HG03097 (cell line): Measurements from ENCODE around the gene MYO3B.
"Not testable (repeated sequence)": the region's sequence is repeated elsewhere in the genome, so short reads cannot be mapped to it uniquely, and the experiment has no call there.

Experiments
- ATAC-seq: cut with Tn5 transposase; IDR thresholded peaks from one replicate; pipeline ENCODE4 v1.9.1; 2021; ENCODE audit not compliant: unreplicated experiment, low FRiP score

MYO3B gene

DNA sequence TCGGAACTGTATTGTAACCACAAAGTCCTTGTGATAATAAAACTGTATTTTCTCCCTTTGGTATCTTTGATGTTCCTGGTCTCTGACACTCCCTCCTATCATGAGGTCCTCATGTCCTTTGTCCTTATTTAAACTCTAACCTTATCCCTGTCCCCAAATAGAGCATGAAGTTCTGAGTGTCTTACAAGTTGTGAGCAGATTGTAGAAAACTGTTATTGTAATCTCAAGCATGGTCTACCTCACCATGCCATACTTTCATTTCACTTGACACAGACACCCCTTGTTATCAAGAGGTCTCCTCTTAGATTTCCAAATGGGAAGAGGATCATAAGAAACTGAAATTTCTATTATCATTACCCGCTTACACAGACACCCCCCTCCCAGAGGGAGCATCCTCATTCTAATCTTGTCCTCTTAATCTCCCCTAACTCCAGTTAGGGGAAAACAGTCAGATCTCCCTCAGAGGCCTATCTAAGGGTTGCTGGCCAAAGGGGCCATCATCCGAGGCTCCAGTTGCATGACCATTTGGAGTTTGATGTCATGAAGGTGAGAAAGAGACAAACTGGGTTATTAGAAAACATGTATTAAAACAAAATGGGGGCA is 29.0 kb downstream of the MYO3B start:
- ATAC-seq: no peak

DNA sequence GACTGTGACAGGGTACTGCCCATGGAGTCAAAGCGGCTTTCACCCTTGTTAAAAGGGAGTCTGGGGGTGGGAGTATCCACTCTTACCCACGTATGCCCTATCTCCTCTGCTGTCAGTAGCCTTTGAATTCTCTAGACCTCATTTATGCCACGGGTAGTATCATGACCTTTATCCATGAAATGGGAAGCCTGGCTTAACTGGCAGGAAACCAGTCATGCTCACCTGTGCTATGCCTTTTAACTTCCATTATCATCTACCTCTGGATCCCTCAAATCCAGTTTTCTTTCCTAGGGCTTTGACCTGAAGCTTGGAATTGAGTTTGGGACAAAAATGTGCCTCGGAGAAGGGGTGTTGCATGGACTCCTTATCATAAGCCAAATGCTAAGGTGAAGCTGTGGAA is 30.0 kb downstream of the MYO3B start:
- no peak for ATAC-seq

DNA sequence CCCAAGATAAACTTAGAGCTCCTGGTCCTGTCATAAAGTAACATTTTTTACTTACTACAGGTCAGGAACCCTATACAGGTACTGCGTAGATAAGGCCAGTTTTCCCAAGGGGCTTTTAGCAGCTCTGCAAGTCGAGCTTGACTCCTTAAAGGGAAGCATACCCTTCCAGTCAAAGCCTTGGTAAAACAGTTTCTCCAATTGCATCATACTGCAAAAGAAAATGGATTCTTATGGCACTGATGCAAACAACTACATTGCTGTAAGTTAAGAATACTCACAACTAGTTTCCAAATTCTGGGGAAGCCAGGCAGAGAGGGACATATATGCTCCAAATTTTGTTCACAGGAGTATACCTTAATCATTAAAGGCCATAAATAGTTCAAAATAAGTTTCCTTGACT is 31.0 kb downstream of the MYO3B start:
- no peak for ATAC-seq

DNA sequence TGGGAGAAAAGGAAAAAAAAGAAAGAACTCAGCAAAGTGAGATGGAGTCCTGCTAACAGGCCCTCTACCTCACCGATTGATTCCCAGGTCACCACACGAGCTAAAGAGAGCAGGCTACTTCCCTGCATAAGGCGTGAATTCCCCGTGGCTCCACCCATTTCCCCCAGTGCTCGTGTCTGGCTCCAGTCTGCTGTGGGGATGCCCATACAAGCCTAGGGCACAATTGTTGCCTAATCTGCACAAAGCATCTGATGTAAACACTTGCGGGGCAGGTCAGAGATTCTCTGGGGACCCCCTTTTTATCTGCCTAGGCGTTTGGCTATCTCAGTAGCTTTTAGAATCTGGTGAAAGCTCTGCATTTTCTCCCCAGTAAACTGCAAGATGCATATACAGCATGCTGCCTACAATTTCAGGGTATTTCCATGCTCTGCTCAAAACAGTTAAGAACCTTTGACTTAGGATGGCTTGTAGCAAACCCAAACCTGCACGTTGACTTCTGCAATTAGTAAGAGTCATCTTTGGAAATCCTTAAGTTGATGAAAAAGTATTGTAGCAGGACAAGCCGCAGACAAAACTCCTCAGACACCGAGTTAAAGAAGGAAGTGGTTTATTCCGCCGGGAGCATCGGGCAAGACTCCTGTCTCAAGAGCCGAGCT is 34.8 kb downstream of the MYO3B start:
- no peak for ATAC-seq

DNA sequence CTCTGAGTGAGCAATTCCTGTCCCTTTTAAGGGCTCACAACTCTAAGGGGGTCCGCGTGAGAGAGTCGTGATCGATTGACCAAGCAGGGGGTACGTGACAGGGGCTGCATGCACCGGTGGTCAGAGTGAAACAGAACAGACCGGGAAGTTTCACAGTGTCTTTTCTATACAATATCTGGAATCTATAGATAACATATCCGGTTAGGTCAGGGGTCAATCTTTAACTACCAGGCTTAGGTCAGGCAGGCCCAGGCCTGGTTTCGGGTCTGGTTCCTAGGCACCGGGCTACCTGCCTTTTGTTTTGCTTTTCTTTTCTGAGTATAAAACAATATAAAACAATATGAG is 35.3 kb downstream of the MYO3B start:
- ATAC-seq: not testable (repeated sequence)

DNA sequence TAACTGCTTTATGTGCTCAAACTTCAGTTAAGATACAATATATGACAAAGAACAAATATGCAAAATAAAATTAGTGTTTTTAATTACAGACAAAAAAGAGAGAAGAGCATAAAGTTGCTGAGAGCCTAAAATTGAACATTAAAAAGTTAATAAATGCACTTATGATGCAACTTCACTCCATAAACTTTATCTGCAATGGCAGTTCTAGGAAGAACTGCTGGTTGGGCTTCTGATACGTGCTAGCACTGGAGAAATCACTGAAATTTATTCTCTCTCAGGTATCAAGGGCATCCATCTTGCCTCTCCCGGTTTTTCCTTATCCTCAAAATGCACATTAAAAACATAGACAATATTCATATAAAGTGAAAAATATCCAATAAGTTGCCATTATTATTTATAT is 35.7 kb downstream of the MYO3B start:
- no peak for ATAC-seq

DNA sequence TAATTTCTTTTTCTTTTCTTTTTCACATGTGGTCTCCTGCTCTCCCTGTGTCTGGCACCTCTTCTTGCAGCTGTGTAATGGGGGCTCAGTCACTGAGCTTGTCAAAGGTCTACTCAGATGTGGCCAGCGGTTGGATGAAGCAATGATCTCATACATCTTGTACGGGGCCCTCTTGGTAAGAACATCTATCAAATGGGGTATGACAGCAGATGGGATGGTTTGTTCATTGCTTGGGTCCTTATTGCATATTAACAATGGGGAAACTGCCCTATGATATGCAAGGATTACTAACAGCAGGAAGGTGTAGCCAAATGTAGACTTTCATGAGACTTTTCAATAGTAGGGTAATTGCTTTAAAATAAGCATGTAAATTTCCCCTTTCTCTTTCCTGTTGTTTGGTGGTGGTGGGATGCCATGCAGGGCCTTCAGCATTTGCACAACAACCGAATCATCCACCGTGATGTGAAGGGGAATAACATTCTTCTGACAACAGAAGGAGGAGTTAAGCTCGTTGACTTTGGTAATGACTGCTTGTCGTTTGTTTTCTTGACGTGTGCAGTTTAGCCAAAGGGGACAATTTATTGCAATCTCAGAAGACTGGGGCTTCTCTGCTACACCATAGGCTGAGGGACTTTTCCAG is 36.5 kb downstream of the MYO3B start:
- ATAC-seq: no peak

DNA sequence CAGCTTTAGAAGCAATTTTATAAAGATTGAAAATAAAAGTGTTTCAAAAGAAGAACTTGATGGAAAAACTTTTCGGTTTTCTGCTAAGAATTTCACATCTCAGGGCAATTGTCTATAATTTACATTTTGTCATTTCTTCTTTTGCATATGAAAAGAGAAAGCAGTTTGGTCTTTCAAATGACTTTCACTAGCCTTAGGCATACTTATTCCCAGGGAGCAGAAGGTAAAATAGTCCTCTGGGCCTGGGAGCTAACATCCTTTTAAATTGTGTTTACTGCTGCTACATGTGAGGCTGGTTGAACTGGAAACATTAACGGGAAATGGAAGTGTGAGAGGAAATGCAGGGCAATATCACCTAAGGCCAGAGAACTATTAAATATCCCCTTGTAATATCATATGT is 37.1 kb downstream of the MYO3B start:
- no peak for ATAC-seq

DNA sequence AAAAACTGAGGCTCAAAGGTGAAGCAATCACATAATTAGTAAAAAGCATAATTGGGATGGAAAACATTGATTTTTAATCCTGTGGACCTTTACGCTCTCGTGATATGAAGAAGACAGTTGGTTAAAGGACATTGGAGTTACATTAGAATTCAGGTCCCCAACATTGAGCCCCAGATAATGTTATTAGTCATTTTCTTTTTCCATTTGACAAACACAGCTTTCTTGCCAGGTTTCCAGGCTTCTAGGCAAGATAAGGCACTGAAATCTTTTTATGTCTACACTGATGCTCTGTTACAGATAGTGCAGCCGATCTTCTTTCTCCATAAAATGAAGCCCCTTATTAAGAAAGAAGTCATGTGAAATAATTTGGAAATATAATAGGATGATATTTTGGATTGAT is 38.5 kb downstream of the MYO3B start:
- ATAC-seq: no peak

DNA sequence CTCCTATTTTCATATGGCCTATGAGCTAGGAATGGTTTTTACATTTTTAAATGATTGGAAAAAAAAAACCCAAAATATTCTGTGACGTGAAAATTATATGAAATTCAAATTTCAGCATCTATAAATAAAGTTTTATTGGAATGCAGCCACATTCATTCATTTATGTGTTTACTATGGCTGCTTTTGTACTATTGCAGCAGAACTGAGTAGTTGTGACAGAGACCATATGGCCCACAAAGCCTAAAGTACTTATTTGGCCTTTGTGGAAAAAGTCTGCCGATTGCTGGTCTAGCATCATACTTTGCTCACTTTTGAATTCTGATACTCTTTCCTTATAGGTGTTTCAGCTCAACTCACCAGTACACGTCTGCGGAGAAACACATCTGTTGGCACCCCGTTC is 39.0 kb downstream of the MYO3B start:
- no peak for ATAC-seq

DNA sequence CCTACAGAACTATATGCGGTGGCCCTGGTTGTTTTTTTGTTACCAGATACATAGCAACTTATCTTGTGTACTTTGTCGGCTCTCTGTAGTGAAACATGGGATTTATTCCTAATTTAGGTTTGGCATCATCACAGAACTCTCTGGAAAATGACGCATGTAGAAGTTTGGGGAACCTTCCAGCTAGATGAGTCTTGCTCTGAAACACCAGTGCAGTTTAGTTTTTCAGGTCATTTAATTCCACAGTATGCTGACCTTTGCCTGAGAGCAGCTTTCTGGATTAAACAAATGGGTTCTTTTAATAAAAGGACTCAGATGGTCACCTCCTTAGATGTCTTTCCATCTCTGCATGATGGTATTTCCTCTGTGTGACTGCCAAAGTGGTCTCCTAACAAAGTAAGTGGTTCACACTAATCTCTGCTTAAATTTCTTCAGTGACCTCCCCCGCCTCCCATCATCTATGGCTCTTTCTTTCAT is 39.9 kb downstream of the MYO3B start:
- no peak for ATAC-seq

DNA sequence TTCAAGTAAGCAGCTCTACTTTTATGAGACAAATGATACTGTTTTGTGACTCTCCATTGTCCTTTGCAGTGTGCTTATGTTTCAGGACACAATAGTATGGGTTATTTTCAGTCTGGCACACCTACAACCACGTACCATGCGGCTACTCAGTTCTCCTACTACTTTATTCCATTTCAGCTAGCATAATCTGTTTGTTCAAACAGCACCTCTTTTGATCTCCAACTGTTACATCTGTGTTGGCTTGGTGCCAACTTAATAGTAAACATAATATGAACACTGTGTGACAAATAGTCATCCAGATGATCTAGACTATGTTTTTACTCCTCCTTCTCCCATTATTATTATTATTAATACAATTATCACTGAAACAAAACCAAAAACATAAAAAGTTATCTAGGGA is 40.5 kb downstream of the MYO3B start:
- ATAC-seq: no peak

DNA sequence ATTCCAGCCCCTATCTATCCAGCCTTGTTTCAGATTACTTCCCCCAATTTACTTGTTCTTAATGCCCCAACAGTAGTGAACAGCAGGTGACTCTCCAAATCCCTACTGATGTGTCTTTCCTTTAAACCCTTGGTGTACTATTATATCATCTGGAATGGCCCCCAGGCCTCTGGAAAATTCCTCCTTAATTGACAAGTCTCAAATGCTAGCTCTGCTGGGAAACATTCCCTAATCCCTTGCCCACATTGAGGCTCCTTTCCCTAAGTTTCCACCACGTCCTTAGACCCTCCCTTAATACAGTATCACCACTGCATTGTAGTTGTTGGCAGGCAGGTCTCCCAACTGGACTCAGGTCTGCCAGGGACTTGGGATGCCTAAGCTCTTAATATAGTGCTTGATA is 41.0 kb downstream of the MYO3B start:
- ATAC-seq: no peak

DNA sequence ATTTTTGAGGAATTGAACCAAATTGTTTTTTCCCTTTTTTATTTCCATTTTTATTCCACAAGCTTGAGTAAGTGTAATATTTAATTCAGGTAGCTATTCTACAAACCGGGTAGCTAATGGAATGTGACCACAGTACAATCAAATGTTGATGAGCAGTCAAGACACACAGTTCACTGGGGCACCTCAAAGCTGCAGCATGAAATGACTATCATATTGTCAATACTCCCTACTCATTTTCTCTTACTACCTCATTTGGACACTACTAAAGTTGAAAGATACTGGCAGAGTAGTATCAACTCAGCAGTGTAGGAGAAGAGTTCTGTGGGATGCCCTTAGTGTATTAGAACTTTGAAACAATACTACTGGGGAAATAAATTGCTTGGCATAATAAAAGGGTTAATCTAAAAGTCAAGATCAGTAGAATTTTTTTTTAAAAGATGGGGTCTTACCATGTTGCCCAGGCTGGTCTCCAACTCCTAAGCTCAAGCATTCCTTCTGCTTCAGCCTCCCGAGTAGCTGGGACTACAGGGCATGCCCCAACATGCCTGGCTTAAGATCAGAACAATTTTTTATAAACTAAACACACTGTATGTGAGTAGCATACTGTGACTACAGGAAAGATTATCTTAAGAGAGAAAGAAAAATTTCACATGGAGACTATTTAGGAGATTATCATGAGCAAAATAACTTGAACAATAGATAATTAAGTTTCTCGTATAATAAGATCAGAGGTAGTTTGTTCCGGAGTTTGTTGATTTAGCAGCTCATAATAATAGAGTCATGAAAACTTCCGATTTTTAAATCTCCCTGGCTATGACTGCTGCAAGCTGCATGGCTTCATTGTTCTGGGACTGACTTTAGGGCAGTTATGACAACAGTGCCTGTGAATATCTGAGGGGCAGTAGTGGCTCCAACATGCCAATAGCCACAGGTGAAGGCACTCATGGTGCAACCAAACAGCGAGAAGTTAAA is 43.7 kb downstream of the MYO3B start:
- ATAC-seq: no peak

DNA sequence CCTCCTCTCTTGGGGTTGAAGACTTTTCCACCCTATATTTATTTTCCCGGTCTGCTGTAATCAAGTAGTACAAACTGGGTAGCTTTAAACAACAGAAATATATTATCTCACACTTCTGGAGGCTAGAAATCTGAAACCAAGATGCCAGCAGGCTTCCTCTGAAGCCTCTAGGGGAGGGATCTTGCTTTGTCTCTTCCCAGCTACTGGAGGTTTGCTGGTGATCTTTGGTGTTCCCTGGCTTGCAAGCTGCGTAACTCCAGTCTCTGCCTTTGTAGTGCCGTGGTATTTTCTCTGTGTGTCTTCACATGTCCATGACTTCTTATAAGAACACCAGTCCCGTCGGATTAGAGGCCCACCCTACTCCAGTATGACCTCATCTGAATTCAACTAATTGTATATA is 44.4 kb downstream of the MYO3B start:
- no peak for ATAC-seq

DNA sequence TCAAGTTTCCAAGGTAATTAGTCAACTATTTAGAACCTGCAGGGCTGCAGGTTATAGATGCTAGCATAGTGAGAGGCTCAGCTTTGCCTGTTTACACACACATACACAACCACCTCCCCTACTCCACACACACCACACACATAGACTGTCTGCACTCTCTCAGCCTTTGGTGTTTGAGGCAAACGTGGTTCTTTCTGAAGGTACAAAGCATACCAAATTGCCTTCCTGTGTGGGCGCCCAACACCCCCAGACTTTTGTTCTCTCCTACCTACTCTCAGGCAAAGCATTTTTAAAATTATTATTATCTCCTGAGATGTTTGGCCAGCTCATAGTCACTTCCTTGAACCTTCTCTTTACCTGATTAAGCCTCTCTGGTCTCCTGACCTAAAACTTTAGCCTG is 44.9 kb downstream of the MYO3B start:
- no peak for ATAC-seq

DNA sequence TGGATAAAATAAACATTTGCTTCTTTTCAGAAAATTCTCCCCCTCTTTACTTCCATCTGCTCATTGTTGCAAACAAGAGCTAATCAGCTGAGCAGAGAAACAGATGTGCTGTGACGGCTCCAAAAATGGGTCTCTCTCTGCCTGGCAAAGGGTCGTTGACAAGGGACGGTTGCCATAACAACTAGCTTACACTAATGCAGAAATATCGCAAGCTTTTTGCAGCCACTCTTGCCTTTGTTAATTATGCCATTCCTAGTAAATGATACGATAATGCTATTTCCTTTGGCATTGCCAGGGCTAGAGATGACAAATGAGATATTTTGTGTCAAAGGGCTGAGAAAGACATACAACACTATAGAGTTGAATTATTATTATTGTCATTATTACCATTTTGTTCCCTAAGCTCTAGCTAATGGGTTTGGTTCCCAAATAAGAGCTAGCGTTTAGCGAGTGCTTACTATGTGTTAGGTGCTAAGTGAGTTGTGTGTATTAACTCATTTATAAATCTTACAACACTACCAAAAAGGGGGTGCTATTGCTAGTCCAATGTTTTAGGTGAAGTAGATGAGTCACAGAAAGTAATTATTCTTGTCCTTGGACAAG is 46.8 kb downstream of the MYO3B start:
- no peak for ATAC-seq

DNA sequence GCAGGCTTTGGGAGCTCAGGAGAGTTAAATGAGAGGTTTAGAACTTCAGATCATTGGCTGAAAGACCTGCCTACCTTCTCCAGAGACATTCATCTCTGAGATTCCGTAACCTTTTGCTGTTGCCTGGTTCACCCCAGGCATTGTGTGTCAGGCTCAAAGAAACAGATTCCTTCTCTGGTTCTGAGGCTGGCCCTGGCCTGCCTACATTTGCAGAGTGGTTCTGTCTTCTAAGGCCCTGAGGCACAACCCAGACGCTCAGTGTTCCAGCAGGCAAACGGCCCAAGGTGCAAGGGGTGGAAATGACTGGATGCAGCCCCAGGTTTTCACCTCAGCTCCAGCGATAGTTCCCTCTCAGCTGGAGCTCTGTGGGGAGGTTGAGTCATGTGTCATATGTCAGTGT is 48.3 kb downstream of the MYO3B start:
- ATAC-seq: no peak

DNA sequence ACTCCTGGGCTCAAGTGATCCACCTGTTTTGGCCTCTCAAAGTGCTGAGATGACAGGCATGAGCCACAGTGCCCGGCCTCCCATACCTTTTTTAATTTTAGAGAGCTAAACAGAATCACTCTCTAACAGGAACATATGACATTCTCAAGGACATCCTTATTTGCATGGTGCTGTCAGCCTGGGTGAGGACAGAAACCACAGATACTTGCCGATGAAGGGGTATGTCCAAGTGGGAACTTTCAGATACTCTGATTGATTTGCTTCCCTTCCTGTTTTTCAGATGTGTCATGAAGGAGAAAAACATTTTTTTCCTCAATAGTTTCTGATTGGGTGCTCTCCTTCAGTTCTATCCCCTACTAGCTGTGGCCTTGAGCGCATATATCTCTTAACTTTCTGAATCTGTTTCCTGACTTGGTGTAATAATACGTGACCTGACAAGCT is 49.6 kb downstream of the MYO3B start:
- ATAC-seq: no peak

DNA sequence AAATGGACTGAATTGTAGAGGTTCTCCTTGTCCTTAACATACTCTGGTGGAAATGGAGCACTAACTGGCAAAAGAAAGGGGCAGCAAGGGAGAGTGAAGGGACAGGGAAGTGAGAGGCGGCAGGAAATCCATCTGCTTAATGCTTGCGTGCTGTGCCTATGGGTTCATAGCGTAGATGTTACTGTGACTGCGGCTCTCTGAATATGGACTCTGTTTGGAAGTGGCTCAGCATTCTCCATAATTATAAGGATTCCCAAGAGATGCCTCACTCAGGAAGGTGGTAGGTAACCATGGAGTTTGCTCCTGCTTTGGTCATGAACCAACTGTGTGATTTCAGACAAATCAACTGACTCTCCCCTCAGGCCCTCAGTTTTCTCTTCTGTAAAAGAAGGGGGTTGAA is 50.0 kb downstream of the MYO3B start:
- no peak for ATAC-seq

DNA sequence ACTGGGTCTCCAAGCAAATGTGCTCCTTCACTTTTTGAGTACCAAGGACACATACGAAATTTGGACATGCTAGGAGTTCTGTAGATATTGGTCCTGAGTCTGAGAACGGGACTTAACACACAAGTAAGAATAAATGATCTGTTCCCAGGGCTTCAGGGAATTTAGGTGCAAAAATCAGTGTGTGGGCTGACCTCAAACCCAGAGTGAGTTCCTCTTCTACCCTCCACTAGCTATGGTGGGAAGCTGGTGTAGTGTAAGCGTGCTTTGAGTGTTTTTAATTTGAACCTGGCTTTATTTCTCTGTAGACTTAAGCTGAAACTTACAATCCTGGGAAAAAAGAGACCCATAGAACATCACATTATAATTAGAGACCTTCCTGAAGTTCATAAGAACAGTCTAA is 50.5 kb downstream of the MYO3B start:
- ATAC-seq: no peak
